Posterior vena cava (tissue), 2 donors: ENCODE results near the gene PRICKLE2. TPM values are rescaled to one million over a fixed set of nuclear protein-coding genes. Genes with fewer than 3 reads are reported as not detected.
A peak's percentile ranks its signal among the peaks of the same experiment; 100 is the strongest.

Experiments used
- DNase-seq: peaks from one replicate; pipeline ENCODE4 v3.0.0-alpha.2; 2020; ENCODE audit warnings: low spot score
- intact Hi-C, 2 donors: fragments of 100-400 bp; cut with DNase I; formaldehyde crosslinking; loops; one replicate each; pipeline versions ENCODE4 v1.14.1 to v1.14.2; 2022 to 2023
- total RNA-seq, 2 donors: library from RNA; stranded (reverse); fragmentation: NEBNext Ultra II Directional; extraction: Animal tissue kit (Norgen Biotek cat#: 25700); gene quantifications; one replicate each; pipeline ENCODE4 v1.2.1, GENCODE V29; 2021
- donor health status: DM: yes; HTN: yes; CAD: no.
- donor health status: DM: yes; HTN: yes; CAD: no.

The PRICKLE2 gene
- total RNA-seq, 2 donors from 2014 or later: 26.3 to 34.9 TPM

DNA sequence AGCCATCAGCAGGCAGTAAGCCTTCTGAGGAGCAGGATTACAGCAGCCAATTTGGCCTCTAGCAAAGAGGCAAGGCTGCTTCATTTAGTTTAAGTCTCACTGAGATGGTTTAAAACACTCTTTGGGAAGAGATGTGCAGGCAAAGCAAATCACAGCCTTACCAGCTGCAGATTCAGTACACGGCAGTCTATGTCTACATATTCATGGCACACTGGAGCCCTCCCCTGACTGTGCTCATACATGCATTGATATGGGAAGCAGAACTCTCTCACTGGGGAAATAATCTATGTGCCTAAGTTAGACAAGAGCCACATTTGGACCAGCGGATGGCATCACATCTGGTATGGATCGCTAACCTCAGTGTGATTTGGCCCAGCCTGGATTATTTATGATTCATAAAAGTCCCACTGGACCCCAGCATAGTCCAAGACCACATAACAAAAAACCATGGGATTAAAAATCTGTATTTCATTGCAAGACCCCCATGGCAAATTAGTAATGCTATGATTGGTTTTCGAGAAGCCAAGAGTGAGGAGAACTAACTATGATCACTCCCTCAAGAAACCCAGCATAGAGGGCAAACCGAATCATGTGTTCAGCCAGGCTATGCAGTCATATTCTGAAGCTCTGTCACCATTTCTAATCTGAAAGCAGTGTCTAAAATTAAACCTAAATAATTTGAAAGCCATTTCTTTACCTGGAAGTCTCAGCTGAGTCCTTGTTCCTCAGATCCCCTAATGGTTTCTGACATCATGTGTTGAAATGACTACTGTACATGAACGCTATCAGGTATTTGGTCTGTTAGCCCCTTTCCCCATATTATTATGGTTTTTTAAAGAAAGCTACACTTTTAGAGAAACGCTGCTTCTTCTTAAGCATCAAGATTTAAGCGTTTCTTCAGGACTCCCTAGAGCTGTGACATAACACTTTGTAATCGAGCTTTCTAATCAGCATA is 1.2 kb downstream of the PRICKLE2 start:
- intact Hi-C loops: no loop called here
- DNase-seq: no peak

- intact Hi-C loops: no loop called here
- DNase-seq: no peak
These were observed 2.7 kb downstream of the PRICKLE2 start for GRCh38 chr3:64222501-64223111.

- intact Hi-C loops: no loop called here
- no peak for DNase-seq
These were observed 3.6 kb downstream of the PRICKLE2 start for GRCh38 chr3:64221571-64222257.

DNA sequence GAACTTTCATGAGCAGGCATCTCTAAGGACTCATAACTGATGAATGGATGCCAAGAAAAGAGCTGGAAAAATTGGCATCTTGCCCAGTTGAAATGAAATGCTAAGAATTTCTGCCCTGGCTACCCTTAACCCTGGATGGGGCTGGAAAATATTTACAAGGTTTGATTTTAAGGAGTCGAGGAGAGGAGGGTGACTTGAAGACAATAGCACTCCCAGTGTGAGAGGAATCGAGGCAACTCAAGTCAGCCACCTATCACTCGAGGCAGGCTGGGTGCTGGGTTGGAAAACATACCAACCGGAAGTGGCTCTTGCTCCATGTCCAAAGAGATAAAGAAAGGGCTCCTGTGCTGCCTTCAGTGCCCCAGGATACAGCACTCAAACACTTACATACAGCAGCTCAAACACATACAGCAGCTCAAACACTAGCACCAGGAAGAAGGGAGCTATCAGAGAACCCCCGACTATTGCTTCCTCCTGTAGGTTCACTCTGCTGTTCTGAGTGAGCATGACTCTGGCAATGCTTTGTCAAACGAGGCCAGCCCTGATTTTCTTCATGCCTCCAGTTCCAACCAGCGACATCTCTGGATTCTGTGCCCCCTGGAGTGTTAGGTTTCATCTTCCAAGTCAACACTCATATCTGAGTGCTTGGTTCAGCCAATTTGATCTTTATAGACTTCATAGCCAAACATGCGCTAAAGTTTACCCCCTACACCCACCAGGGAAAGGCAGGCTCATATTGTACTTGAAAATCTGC is 4.9 kb downstream of the PRICKLE2 start:
- intact Hi-C loops: no loop called here
- no peak for DNase-seq

DNA sequence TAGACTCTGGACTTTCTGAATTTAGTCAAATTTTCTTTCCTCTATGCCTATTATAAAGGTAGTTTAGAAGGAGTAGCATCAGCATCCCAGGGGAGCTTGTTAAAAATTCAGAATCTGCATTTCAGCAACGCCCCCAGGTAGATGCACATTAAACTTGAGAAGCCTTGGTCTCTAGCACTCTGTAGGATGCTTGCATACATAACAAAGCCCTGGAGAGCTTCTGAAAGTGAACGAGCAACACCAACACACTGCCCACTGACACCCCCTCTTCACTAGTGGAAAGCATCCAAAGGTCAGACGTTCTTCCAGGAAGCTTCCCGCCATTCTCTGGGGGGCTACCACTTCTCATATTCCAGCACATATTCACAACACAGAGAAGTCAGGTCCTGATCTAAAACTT is 6.5 kb downstream of the PRICKLE2 start:
- DNase-seq: no peak
- intact Hi-C loops: no loop called here

DNA sequence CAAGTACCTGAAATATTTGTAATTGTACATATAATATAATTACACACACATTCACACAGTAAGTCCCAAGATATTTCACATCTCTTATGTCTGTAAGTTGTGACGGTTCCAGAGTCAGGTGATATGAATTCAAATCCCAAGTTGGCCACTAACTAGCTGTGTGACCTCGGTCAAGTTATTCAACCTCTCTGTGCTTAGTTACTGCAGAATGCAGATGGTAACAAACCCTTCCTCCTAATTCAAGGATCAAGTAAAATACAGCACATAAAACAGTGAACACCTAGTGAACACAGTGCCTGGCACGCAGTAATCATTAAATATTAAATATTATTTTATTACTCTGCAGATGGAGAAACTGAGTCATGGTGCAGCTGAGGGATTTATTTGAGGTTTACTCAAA is 6.9 kb downstream of the PRICKLE2 start:
- intact Hi-C loops: no loop called here
- no peak for DNase-seq

DNA sequence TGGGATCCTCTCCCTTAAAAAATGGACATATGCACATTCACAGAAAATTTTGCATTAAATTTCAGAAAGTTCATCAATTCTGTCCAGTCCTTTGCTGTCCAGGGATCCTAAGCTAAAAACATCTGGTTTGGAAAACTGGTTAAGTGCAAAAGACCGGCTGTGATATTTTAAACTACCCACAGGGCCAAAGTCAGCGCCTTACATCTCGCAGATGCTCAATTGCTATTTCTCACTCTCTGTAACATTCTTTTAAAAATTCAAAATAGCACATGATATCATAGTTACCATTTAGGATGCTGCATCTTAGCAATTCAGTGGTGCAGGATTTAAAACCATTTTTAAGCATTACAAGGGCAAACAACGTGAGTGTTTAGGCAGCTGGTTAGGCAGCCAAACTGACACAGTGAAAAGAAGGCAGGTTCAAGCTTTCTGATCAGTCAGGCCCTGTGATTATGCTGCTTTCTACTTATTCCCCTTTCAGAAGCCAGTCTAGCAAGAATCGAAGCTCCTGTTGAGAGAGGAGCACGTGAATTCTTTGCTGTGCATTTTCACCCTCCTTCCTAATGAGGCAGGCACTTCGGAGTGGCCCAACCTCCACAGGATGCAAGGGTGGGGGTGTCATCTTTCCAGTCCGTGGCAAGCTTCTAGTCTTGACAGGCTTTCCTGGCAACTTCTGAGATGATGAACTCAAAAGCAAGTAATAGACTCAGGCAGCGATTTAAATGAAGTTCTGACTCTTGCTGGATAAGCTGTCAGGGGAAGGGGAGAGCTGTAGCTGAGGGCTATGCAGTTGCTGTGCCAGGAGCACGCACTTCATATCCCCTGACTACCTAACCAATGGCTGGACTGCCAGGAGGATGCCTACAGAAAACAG is 8.8 kb downstream of the PRICKLE2 start:
- DNase-seq: no peak
- intact Hi-C loops: loop anchor here in 1 of 2 donors (1.0 kb wide), 1 partner anchor 23 kb away; no protein-coding TSS in a partner anchor

DNA sequence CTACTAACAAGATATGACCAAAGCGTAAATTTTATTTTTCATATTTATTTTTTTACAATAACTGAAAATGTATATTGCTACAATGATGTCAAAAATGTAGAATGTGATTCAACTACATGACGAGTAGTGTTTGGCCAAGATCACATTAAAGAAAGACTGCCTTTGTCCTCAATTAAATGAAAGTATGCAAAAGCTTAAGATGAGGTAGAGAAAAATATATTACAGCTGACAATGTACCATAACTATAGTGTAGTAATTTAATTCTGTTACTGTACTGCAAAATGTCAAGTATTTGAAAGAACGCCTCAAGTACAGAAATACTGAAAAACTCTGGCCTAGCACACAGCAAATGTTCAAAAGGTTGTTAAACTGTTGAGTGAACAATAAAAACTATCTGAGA is 9.7 kb downstream of the PRICKLE2 start:
- no peak for DNase-seq
- intact Hi-C loops: no loop called here

DNA sequence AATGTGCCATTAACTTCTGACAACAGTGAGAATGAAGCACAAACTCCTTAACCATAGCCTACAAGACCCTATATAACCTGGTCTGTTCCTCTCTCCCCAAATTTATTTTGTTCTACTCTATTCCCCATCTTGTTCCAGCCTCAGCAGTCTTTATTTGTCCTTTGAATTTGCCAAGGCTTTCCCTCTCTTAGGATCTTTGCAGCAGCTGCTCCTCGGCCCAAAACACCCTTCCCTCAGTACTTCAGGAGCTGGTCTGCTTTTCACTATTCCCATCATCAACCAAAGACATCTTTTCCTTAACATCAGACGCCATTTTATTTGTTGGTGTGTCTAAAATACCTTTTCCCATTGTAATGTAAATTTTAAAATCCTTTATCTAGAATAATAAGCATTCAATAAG is 10.2 kb downstream of the PRICKLE2 start:
- intact Hi-C loops: no loop called here

DNA sequence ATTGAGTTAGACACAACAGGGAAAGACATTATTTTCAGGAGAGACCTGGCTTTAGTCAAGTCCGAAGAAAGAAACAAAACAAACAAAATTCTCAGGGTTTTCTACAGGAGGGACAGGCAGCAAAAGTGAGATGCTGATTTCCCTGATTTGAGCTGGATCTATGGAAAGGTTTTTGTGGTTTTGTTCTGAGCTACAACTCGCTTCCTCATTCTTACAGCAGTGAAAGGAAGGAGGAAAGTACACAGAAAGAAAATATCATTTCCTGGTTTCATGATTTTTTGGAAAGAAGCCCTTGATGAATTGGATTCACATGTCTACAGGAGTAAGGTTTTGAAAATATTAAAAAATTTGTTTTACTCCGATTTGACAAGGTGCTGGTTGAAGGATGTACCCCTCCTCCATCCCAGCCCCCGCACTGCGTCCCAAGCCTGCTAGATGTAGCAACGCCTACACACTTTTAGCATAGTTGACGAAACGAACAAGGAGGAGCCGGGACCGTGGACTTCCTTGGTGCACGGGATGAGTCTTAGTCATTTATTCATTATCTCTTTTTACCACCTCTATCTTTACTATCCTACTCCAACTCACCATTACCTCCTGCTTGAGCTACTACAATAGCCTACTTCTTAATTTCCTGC is 10.8 kb downstream of the PRICKLE2 start:
- intact Hi-C loops: loop anchor here in 1 of 2 donors (5.0 kb wide), 1 partner anchor 192 kb away; the partner anchor contains the start of gene PSMD6
- peak; percentile 84 for DNase-seq

More for the DNA sequence above, 10.2 kb downstream of the PRICKLE2 start:
- DNase-seq: no peak

- intact Hi-C loops: loop anchor here in 1 of 2 donors (5.0 kb wide), 1 partner anchor 192 kb away; the partner anchor contains the start of gene PSMD6
- DNase-seq: peak; percentile 92
These were observed 11.3 kb downstream of the PRICKLE2 start for GRCh38 chr3:64213962-64214379.

- no peak for DNase-seq
- intact Hi-C loops: loop anchor here in 1 of 2 donors (5.0 kb wide), 1 partner anchor 191 kb away; the partner anchor contains the start of gene PSMD6
These were observed 11.9 kb downstream of the PRICKLE2 start for GRCh38 chr3:64213224-64213878.

DNA sequence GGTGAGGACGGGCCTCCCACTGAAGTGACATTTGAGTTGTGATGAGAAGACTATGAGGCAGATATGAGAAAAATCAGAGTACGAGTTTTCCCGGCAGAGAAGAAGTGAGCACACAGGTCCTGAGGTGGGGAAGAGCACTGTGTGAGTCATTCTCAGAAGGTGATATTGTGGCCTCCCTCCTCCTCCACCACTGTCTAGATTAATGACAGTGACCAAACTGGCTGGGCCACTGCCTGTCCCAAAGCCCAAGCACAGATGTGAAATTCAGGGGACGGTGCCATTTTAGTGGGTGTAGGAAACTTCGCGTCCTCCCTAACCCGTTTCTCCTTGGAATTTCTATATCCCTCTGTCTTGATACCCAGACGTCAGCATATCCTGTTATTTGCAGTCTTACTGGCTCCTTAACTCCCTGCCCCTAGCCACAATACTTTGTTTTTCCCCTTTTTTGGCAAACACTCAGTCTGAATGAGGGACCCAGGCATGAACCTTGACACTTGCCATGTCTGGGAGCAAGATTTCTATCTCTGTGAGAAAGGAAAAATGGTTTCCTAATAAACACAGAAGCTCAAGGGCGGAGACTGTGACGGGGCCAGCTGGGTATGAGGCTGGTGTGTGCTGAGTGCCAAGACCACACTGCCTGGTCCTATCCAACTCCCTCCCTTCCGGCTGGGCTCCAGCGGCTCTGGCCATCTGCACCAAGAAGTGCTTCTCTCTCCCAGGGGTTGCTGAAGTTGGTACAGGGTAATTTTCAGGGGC is 15.2 kb downstream of the PRICKLE2 start:
- intact Hi-C loops: loop anchor here (5.0 to 10.0 kb wide), 2 partner anchors 55 to 188 kb away; partner anchors contain the start of gene PSMD6 (in 1 of the 2)
- DNase-seq: peak; percentile 93

- no peak for DNase-seq
- intact Hi-C loops: loop anchor here in 1 of 2 donors (10.0 kb wide), 1 partner anchor 57 kb away; no protein-coding TSS in a partner anchor
These were observed 17.8 kb downstream of the PRICKLE2 start for GRCh38 chr3:64207289-64208080.
